Activated T-helper 1 cell treated with anti-CD3 and anti-CD28 coated beads, Interleukin-12 subunit alpha, Interleukin-12 subunit beta, Interleukin-2, Interleukin-4 antibody, amounts not matched to agents 30 ng/mL and 10 ng/mL and 1 ng/mL, durations not matched to agents 14 hours and 24 hours and 36 hours (primary cell): ENCODE data around the gene ITPK1. TPM values are rescaled to one million over a fixed set of nuclear protein-coding genes. Genes with fewer than 3 reads are reported as not detected.
"Not testable (repeated sequence)": the region's sequence is repeated elsewhere in the genome, so short reads cannot be mapped to it uniquely, and the experiment has no call there.

ENCODE experiments used
- DNase-seq: peaks from one replicate; pipeline ENCODE4 v3.0.0; 2021; ENCODE audit warnings: low spot score
- H3K27ac Mint-ChIP-seq: one replicate; pipeline ENCODE4 v1.8.0; 2021; ENCODE audit warnings: mild to moderate bottlenecking, mixed read lengths
- H3K27me3 Mint-ChIP-seq: one replicate; pipeline ENCODE4 v1.8.0; 2022; ENCODE audit warnings: mild to moderate bottlenecking, moderate library complexity, mixed read lengths; ENCODE audit not compliant: insufficient read depth
- H3K36me3 Mint-ChIP-seq: one replicate; pipeline ENCODE4 v1.8.0; 2021; ENCODE audit warnings: low read depth, mixed read lengths
- H3K4me1 Mint-ChIP-seq: one replicate; pipeline ENCODE4 v1.8.0; 2021; ENCODE audit warnings: low read depth, mixed read lengths
- H3K4me3 Mint-ChIP-seq: one replicate; pipeline ENCODE4 v1.8.0; 2021; ENCODE audit warnings: mild to moderate bottlenecking, moderate library complexity, mixed read lengths
- H3K9me3 Mint-ChIP-seq: one replicate; pipeline ENCODE4 v1.8.0; 2021; ENCODE audit warnings: mixed read lengths
- intact Hi-C: fragments of 100-400 bp; cut with micrococcal nuclease; formaldehyde crosslinking; loops from one replicate; pipeline ENCODE4 v1.15.1; 2024
- total RNA-seq: library from RNA; stranded (reverse); gene quantifications from 2 replicates; pipeline ENCODE4 v1.2.3, GENCODE V29; 2022

ITPK1 gene
- total RNA-seq, 1 donor from 2014 or later: 71.0 TPM

- no peaks in the 10 kb centered on the region for H3K9me3 Mint-ChIP-seq
- peaks cover 5% of the 10 kb centered on the region for H3K4me1 Mint-ChIP-seq
- H3K27ac Mint-ChIP-seq: no peak overlapping the region
- no peak for DNase-seq
- intact Hi-C loops: no loop called here
- H3K27me3 Mint-ChIP-seq: no peaks in the 10 kb centered on the region
- H3K36me3 Mint-ChIP-seq: no peaks in the 10 kb centered on the region
- no peak overlapping the region for H3K4me3 Mint-ChIP-seq
Measured at GRCh38 chr14:93142854-93143652, 27.3 kb upstream of the ITPK1 start.

- no peak for DNase-seq
- H3K4me3 Mint-ChIP-seq: no peak overlapping the region
- peaks cover 5% of the 10 kb centered on the region for H3K4me1 Mint-ChIP-seq
- no peaks in the 10 kb centered on the region for H3K36me3 Mint-ChIP-seq
- intact Hi-C loops: loop anchor here (2.0 to 5.0 kb wide), 2 partner anchors 36 to 47 kb away; partner anchors contain the start of genes LYSET and MOAP1
- H3K27me3 Mint-ChIP-seq: no peaks in the 10 kb centered on the region
- H3K27ac Mint-ChIP-seq: no peak overlapping the region
- H3K9me3 Mint-ChIP-seq: no peaks in the 10 kb centered on the region
Measured at GRCh38 chr14:93137864-93138263, 22.1 kb upstream of the ITPK1 start.

GRCh38 chr14:93136508-93136907, 20.8 kb upstream of the ITPK1 start:
- not testable (repeated sequence) for DNase-seq, H3K9me3 Mint-ChIP-seq, H3K4me1 Mint-ChIP-seq, H3K36me3 Mint-ChIP-seq, H3K4me3 Mint-ChIP-seq, H3K27me3 Mint-ChIP-seq, H3K27ac Mint-ChIP-seq
- intact Hi-C loops: loop anchor here (5.0 kb wide), 1 partner anchor 34 kb away; no protein-coding TSS in a partner anchor

- Mint-ChIP-seq H3K4me1 (peaks cover 5% of the 10 kb centered on the region), H3K4me3 (no peak overlapping the region), H3K27ac (no peak overlapping the region), H3K27me3 (no peaks in the 10 kb centered on the region), H3K9me3 (no peaks in the 10 kb centered on the region), H3K36me3 (no peaks in the 10 kb centered on the region)
- DNase-seq: no peak
- intact Hi-C loops: loop anchor here (5.0 kb wide), 1 partner anchor 34 kb away; no protein-coding TSS in a partner anchor
Measured at GRCh38 chr14:93136009-93136408, 20.3 kb upstream of the ITPK1 start.

- H3K27ac Mint-ChIP-seq: no peak overlapping the region
- H3K4me1 Mint-ChIP-seq: peaks cover 5% of the 10 kb centered on the region
- no peaks in the 10 kb centered on the region for H3K36me3 Mint-ChIP-seq
- H3K9me3 Mint-ChIP-seq: no peaks in the 10 kb centered on the region
- DNase-seq: no peak
- H3K4me3 Mint-ChIP-seq: no peak overlapping the region
- no peaks in the 10 kb centered on the region for H3K27me3 Mint-ChIP-seq
- intact Hi-C loops: loop anchor here (5.0 kb wide), 1 partner anchor 33 kb away; no protein-coding TSS in a partner anchor
Measured at GRCh38 chr14:93135399-93135798, 19.7 kb upstream of the ITPK1 start.

- H3K27me3 Mint-ChIP-seq: peaks cover 4% of the 10 kb centered on the region
- intact Hi-C loops: loop anchor here (5.0 kb wide), 1 partner anchor 101 kb away; no protein-coding TSS in a partner anchor
- no peaks in the 10 kb centered on the region for H3K9me3 Mint-ChIP-seq
- H3K36me3 Mint-ChIP-seq: no peaks in the 10 kb centered on the region
- no peak overlapping the region for H3K4me3 Mint-ChIP-seq
- no peak for DNase-seq
- no peak overlapping the region for H3K27ac Mint-ChIP-seq
- no peaks in the 10 kb centered on the region for H3K4me1 Mint-ChIP-seq
Measured at GRCh38 chr14:93133464-93133863, 17.7 kb upstream of the ITPK1 start.

GRCh38 chr14:93132472-93133065, 16.8 kb upstream of the ITPK1 start:
- H3K4me1 Mint-ChIP-seq: no peaks in the 10 kb centered on the region
- intact Hi-C loops: loop anchor here (5.0 kb wide), 1 partner anchor 100 kb away; no protein-coding TSS in a partner anchor
- no peaks in the 10 kb centered on the region for H3K36me3 Mint-ChIP-seq
- H3K9me3 Mint-ChIP-seq: no peaks in the 10 kb centered on the region
- H3K4me3 Mint-ChIP-seq: no peak overlapping the region
- no peak for DNase-seq
- H3K27me3 Mint-ChIP-seq: peaks cover 10% of the 10 kb centered on the region
- no peak overlapping the region for H3K27ac Mint-ChIP-seq

- not testable (repeated sequence) for DNase-seq, H3K27ac Mint-ChIP-seq, H3K4me3 Mint-ChIP-seq, H3K4me1 Mint-ChIP-seq, H3K27me3 Mint-ChIP-seq, H3K36me3 Mint-ChIP-seq, H3K9me3 Mint-ChIP-seq
- intact Hi-C loops: loop anchor here (5.0 kb wide), 1 partner anchor 99 kb away; no protein-coding TSS in a partner anchor
Measured at GRCh38 chr14:93131257-93131820, 15.6 kb upstream of the ITPK1 start.

- no peak overlapping the region for H3K4me3 Mint-ChIP-seq
Measured at GRCh38 chr14:93128725-93129459, 13.2 kb upstream of the ITPK1 start.

GRCh38 chr14:93126111-93126510, 10.4 kb upstream of the ITPK1 start:
- Mint-ChIP-seq H3K9me3 (no peaks in the 10 kb centered on the region), H3K27me3 (peaks cover 16% of the 10 kb centered on the region), H3K4me1 (no peaks in the 10 kb centered on the region), H3K36me3 (no peaks in the 10 kb centered on the region), H3K27ac (no peak overlapping the region), H3K4me3 (no peak overlapping the region)
- no peak for DNase-seq
- intact Hi-C loops: no loop called here

More at GRCh38 chr14:93128725-93129459, 13.2 kb upstream of the ITPK1 start:
- DNase-seq: no peak
- Mint-ChIP-seq H3K36me3 (no peaks in the 10 kb centered on the region), H3K9me3 (no peaks in the 10 kb centered on the region), H3K4me1 (no peaks in the 10 kb centered on the region), H3K27ac (no peak overlapping the region), H3K27me3 (peaks cover 16% of the 10 kb centered on the region)
- intact Hi-C loops: no loop called here

- Mint-ChIP-seq H3K36me3 (no peaks in the 10 kb centered on the region), H3K9me3 (no peaks in the 10 kb centered on the region), H3K4me3 (no peak overlapping the region), H3K4me1 (no peaks in the 10 kb centered on the region), H3K27me3 (peaks cover 9% of the 10 kb centered on the region), H3K27ac (no peak overlapping the region)
- intact Hi-C loops: no loop called here
- DNase-seq: no peak
Measured at GRCh38 chr14:93122826-93123225, 7.1 kb upstream of the ITPK1 start.

GRCh38 chr14:93121030-93121834, 5.5 kb upstream of the ITPK1 start:
- Mint-ChIP-seq H3K4me3 (no peak overlapping the region), H3K27me3 (peaks cover 6% of the 10 kb centered on the region), H3K36me3 (no peaks in the 10 kb centered on the region), H3K27ac (no peak overlapping the region), H3K4me1 (peaks cover 6% of the 10 kb centered on the region), H3K9me3 (no peaks in the 10 kb centered on the region)
- intact Hi-C loops: no loop called here
- no peak for DNase-seq
